22Rv1 (cell line): ENCODE measurements around the gene MAP3K8.

ENCODE experiments used
- H3K27ac ChIP-seq: fragments of 450-650 bp; 2 replicates; pipeline ENCODE4 v1.5.1; 2017
- ZFX ChIP-seq: fragments of 450-650 bp; IDR thresholded peaks from 2 replicates; pipeline ENCODE4 v1.6.1; 2017; ENCODE audit warnings: antibody characterized with exemption, borderline replicate concordance
- TF ChIP-seq, protein P1 (sequence below): fragments of 450-650 bp; IDR thresholded peaks from 2 replicates; pipeline ENCODE4 v1.5.1; 2017; ENCODE audit warnings: mild to moderate bottlenecking

The MAP3K8 gene

DNA sequence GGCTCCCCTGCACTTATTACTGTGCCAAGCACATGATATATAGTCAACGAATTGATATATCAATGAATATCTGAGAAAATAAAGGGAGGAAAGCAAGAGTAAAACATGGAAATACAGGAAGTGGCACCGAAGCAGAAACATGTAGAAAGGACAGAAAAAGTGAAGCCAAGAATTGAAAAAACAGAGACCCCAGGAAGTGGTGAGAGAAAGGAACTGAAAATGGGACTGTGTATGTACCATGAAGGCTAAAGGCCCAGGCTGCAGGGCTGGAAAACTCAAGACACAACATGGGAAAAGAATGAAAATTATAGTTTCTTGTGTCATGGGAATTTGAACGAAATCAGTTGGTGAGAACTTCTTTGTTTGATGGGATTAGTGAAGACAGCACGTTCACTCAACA lies 60.6 kb downstream of the MAP3K8 start:
- H3K27ac ChIP-seq = no peak overlapping the region
- TF ChIP-seq, protein P1, sequence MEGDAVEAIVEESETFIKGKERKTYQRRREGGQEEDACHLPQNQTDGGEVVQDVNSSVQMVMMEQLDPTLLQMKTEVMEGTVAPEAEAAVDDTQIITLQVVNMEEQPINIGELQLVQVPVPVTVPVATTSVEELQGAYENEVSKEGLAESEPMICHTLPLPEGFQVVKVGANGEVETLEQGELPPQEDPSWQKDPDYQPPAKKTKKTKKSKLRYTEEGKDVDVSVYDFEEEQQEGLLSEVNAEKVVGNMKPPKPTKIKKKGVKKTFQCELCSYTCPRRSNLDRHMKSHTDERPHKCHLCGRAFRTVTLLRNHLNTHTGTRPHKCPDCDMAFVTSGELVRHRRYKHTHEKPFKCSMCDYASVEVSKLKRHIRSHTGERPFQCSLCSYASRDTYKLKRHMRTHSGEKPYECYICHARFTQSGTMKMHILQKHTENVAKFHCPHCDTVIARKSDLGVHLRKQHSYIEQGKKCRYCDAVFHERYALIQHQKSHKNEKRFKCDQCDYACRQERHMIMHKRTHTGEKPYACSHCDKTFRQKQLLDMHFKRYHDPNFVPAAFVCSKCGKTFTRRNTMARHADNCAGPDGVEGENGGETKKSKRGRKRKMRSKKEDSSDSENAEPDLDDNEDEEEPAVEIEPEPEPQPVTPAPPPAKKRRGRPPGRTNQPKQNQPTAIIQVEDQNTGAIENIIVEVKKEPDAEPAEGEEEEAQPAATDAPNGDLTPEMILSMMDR = no peak
- no peak for TF ChIP-seq ZFX

GRCh38 chr10:30495687-30496086 lies 61.7 kb downstream of the MAP3K8 start:
- TF ChIP-seq ZFX = no peak
- TF ChIP-seq, protein P1 = no peak
- no peak overlapping the region for H3K27ac ChIP-seq

- H3K27ac ChIP-seq = no peak overlapping the region
- TF ChIP-seq ZFX = no peak
- TF ChIP-seq, protein P1 = no peak
Measured at GRCh38 chr10:30499816-30500215, 65.8 kb downstream of the MAP3K8 start.

DNA sequence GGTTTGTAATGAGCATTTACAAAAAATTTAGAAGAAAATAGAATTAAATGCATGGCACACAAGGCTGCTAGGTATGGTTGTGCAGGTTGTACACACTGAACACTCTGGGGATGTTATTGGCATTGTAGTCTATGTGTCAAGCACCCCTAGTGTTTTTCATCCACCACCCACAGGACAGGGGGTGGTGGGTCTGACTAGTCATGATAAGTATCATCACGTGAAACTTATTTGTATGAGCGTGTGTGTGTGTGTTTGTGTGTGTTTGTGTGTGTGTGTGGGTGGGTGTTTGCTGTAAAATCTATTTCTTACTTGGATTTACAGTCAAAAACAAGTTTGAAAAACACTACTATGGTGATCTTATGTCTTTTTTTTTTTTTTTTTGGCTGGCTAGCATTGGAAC lies 66.5 kb downstream of the MAP3K8 start:
- H3K27ac ChIP-seq = no peak overlapping the region
- TF ChIP-seq, protein P1 = no peak
- no peak for TF ChIP-seq ZFX

GRCh38 chr10:30500963-30501504 lies 67.0 kb downstream of the MAP3K8 start:
- no peak overlapping the region for H3K27ac ChIP-seq
- TF ChIP-seq, protein P1 = no peak
- TF ChIP-seq ZFX = no peak

- TF ChIP-seq, protein P1 = no peak
- no peak for TF ChIP-seq ZFX
- H3K27ac ChIP-seq = no peak overlapping the region
Measured at GRCh38 chr10:30502266-30503060, 68.5 kb downstream of the MAP3K8 start.

DNA sequence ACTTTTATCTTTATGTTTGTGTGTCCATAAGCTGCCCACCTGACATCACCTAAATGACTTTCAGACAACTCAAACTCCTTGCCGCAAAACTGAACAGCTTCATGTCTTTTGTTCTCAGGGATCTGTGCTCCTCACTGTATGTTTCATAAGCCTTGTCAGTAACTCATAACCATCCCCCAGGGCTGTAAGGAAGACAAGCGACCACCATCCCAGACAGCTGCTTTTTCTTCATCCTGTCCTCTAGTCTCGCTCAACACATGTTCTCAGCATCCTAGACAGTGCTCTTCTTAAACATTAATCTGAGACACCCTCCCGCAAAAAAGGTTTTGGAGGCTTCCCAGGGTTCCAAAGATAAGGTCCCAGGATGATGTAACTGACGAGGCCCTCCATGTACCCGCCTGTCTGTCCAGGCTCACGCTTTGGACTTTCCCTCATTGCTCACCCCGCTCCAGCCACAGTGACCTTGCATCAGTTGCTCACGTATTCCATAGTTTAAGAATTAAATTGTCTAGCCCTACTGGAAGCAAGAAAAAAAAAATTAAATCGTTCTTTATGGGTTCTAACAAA lies 69.8 kb downstream of the MAP3K8 start:
- no peak for TF ChIP-seq ZFX
- TF ChIP-seq, protein P1 = no peak
- H3K27ac ChIP-seq = no peak overlapping the region
